Skeletal muscle tissue (tissue), 5 donors: ENCODE measurements around the gene HCFC2. TPM values are rescaled to one million over a fixed set of nuclear protein-coding genes. Genes with fewer than 3 reads are reported as not detected.

Experiments used
- H3K27ac ChIP-seq: one replicate; pipeline ENCODE4 v1.7.0; 2013; ENCODE audit warnings: mild to moderate bottlenecking, low read depth, low read length, inconsistent platforms
- H3K27me3 ChIP-seq, 3 donors: one replicate each; pipeline ENCODE4 v1.7.0; 2013; ENCODE audit warnings: low read length in 3 of 3; ENCODE audit not compliant: control insufficient read depth in 3 of 3, insufficient read depth in 3 of 3
- H3K36me3 ChIP-seq, 3 donors: one replicate each; pipeline ENCODE4 v1.7.0; 2013; ENCODE audit warnings: low read length in 3 of 3; ENCODE audit not compliant: control insufficient read depth in 3 of 3, insufficient read depth in 3 of 3
- H3K4me1 ChIP-seq, 3 donors: one replicate each; pipeline ENCODE4 v1.7.0; 2013; ENCODE audit warnings: low read length in 3 of 3, mild to moderate bottlenecking in 3 of 3; ENCODE audit not compliant: control insufficient read depth in 3 of 3, insufficient read depth in 3 of 3
- H3K4me3 ChIP-seq, 3 donors: one replicate each; pipeline ENCODE4 v1.7.0; 2013; ENCODE audit warnings: low read length in 3 of 3
- H3K9ac ChIP-seq, 3 donors: one replicate each; pipeline ENCODE4 v1.7.0; 2013; ENCODE audit warnings: low read length in 3 of 3, mild to moderate bottlenecking in 3 of 3, moderate library complexity in 2 of 3, low read depth in 1 of 3
- H3K9me3 ChIP-seq, 3 donors: one replicate each; pipeline ENCODE4 v1.7.0; 2013; ENCODE audit warnings: low read length in 3 of 3; ENCODE audit not compliant: control insufficient read depth in 3 of 3
- small RNA-seq: library from RNA; depleted of rRNA; stranded (forward); fragments of <200 nt; gene quantifications from one replicate; pipeline ENCODE3, GENCODE V24; 2014
- total RNA-seq: library from RNA; depleted of rRNA; stranded (reverse); fragments of >200 nt; gene quantifications from one replicate; pipeline ENCODE4 v1.2.3, GENCODE V29; 2014
- donor health status: Osteomylitis.

HCFC2 gene
- total RNA-seq, 1 donor from 2014 or later, result 32.9 TPM

GRCh38 chr12:104143002-104143401 is 78.7 kb downstream of the HCFC2 start:
- H3K27ac ChIP-seq, result no peak overlapping the region
- no peaks in the 10 kb centered on the region for H3K9me3 ChIP-seq
- H3K36me3 ChIP-seq, result no peaks in the 10 kb centered on the region
- no peak overlapping the region for H3K4me3 ChIP-seq
- peaks cover 6 to 9% (median 8%) of the 10 kb centered on the region in 3 donors for H3K4me1 ChIP-seq
- H3K27me3 ChIP-seq, result peaks cover 0 to 4% (median 0%) of the 10 kb centered on the region in 3 donors
- no peak overlapping the region for H3K9ac ChIP-seq

- no peaks in the 10 kb centered on the region for H3K36me3 ChIP-seq
- H3K4me3 ChIP-seq, result no peak overlapping the region
- H3K9ac ChIP-seq, result no peak overlapping the region
- H3K9me3 ChIP-seq, result no peaks in the 10 kb centered on the region
- H3K4me1 ChIP-seq, result peaks cover under 1 to 3% (median 3%) of the 10 kb centered on the region in 3 donors
- no peak overlapping the region for H3K27ac ChIP-seq
- H3K27me3 ChIP-seq, result peaks cover 0 to 4% (median 0%) of the 10 kb centered on the region in 3 donors
Measured at GRCh38 chr12:104143918-104144317, 79.6 kb downstream of the HCFC2 start.

GRCh38 chr12:104147346-104147745 is 83.0 kb downstream of the HCFC2 start:
- Histone ChIP-seq H3K27ac (no peak overlapping the region), H3K4me3 (no peak overlapping the region), H3K9ac (no peak overlapping the region), H3K27me3 (peaks cover 0 to 4% (median 0%) of the 10 kb centered on the region in 3 donors), H3K36me3 (no peaks in the 10 kb centered on the region), H3K4me1 (no peaks in the 10 kb centered on the region), H3K9me3 (no peaks in the 10 kb centered on the region)

GRCh38 chr12:104150416-104150815 is 86.1 kb downstream of the HCFC2 start:
- no peaks in the 10 kb centered on the region for H3K4me1 ChIP-seq
- H3K27ac ChIP-seq, result no peak overlapping the region
- H3K4me3 ChIP-seq, result no peak overlapping the region
- no peak overlapping the region for H3K9ac ChIP-seq
- H3K27me3 ChIP-seq, result peaks cover 0 to 4% (median 0%) of the 10 kb centered on the region in 3 donors
- H3K36me3 ChIP-seq, result no peaks in the 10 kb centered on the region
- H3K9me3 ChIP-seq, result no peaks in the 10 kb centered on the region

- no peak overlapping the region for H3K9ac ChIP-seq
- no peaks in the 10 kb centered on the region for H3K27me3 ChIP-seq
- H3K4me3 ChIP-seq, result no peak overlapping the region
- no peaks in the 10 kb centered on the region for H3K4me1 ChIP-seq
- no peaks in the 10 kb centered on the region for H3K9me3 ChIP-seq
- H3K36me3 ChIP-seq, result no peaks in the 10 kb centered on the region
- H3K27ac ChIP-seq, result no peak overlapping the region
Measured at GRCh38 chr12:104152685-104153241, 88.4 kb downstream of the HCFC2 start.

GRCh38 chr12:104154286-104154685 is 90.0 kb downstream of the HCFC2 start:
- no peaks in the 10 kb centered on the region for H3K9me3 ChIP-seq
- no peaks in the 10 kb centered on the region for H3K36me3 ChIP-seq
- H3K4me1 ChIP-seq, result no peaks in the 10 kb centered on the region
- H3K27me3 ChIP-seq, result no peaks in the 10 kb centered on the region
- no peak overlapping the region for H3K9ac ChIP-seq
- no peak overlapping the region for H3K27ac ChIP-seq
- H3K4me3 ChIP-seq, result no peak overlapping the region

GRCh38 chr12:104154806-104155205 is 90.5 kb downstream of the HCFC2 start:
- H3K4me3 ChIP-seq, result no peak overlapping the region
- no peaks in the 10 kb centered on the region for H3K4me1 ChIP-seq
- H3K27ac ChIP-seq, result no peak overlapping the region
- no peaks in the 10 kb centered on the region for H3K9me3 ChIP-seq
- no peak overlapping the region for H3K9ac ChIP-seq
- H3K36me3 ChIP-seq, result no peaks in the 10 kb centered on the region
- H3K27me3 ChIP-seq, result no peaks in the 10 kb centered on the region

Small RNAs within 50 kb of the gene (small RNA-seq; reads per million reads assigned to genes)
- gene RNA5SP370, result not detected

Other genes with a start within 250 kb of the HCFC2 start
- gene NT5DC3, start 223.3 kb upstream of the HCFC2 start, total RNA-seq, result 9.9 TPM
- gene HSP90B1, start 134.1 kb upstream of the HCFC2 start, total RNA-seq, result 216 TPM
- gene TDG, start 98.7 kb upstream of the HCFC2 start, total RNA-seq, result 27.1 TPM
- gene GLT8D2, start 14.3 kb upstream of the HCFC2 start, total RNA-seq, result 36.5 TPM
- 8.9 TPM for gene NFYB, start 73.7 kb downstream of the HCFC2 start, total RNA-seq
- gene TXNRD1, start 151.2 kb downstream of the HCFC2 start, total RNA-seq, result 41.2 TPM
- gene EID3, start 239.2 kb downstream of the HCFC2 start, total RNA-seq, result 2.1 TPM